Measurements from ENCODE around the gene NELFE. TPM values are rescaled to one million over a fixed set of nuclear protein-coding genes. Genes with fewer than 3 reads are reported as not detected.
A peak's percentile ranks its signal among the peaks of the same experiment; 100 is the strongest.

The NELFE gene
- total RNA-seq, 2 experiments from 2014 or later = 76.1 to 94.8 TPM

DNA sequence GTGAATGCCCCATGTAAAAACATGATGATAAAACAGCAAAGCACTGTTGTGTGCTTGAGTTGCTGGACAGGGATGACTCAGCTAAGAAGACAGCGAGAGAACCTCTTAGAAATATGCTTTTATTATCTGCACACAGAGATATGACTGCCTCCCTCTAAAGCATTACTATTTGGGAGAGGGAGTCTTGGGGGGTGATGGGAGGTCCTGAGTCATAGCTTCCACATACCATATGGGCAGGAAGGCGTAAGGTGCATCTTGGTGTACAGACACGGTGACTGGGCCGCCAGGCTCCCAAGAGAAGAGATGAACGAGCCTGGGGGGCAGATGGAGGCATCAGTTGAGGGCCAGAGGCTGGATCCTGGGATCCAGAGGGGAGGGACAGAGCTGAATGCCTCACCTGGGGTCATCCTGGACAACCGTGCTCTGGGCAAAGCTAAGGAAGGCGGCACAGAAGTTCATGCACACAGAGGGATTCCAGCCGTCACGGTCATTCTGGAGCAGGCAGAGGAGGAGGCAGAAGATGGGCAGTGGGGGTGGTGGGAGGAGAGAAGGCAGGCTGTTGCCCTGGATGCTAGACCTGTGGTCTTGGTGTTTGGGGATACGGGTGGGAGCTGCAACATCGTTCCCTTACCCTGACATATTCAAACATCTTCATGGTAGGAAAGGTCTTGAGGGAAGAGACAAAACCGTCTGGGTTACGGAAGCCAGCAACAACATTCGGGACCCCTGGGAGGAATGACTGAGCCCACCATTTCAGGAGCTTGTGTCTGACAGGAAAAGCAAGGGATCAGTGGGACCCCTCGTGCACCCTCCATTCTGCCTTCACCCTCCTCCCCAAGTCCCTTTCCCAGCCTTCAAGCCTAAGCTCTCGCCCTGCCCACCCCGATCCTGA is 11.2 kb upstream of the NELFE start:
- ChIA-PET POLR2A (interaction anchor here (3.7 kb wide), 1 partner anchor 12 kb away, joined by 26 read pairs; the partner anchor contains the start of genes NELFE and SKIC2), CTCF (ENCODE audit: unreplicated experiment) (no interaction called here)
- Histone ChIP-seq H2AFZ (ENCODE audit: low read length) (no peak overlapping the region), H3K79me2 (ENCODE audit: insufficient read depth, low read depth, low read length) (peaks cover 18% of the 10 kb centered on the region; the same call in 1 of the 2 replicates), H4K20me1 (ENCODE audit: insufficient read depth, low read length) (no peaks in the 10 kb centered on the region), H3K4me2 (ENCODE audit: low read length) (peak overlapping the region; percentile 98), H3K9me3 (ENCODE audit: low read length) (no peaks in the 10 kb centered on the region), H3K4me1 (ENCODE audit: insufficient read depth, low read length, poor library complexity, severe bottlenecking) (peaks cover 25% of the 10 kb centered on the region), H3K27ac (ENCODE audit: low read depth, low read length, poor library complexity, severe bottlenecking) (no peak overlapping the region), H3K9me2 (ENCODE audit: insufficient read depth, low read length) (no peaks in the 10 kb centered on the region), H3K4me3 (ENCODE audit: low read depth, low read length, poor library complexity, severe bottlenecking) (peak overlapping the region; percentile 82), H3K36me3 (ENCODE audit: insufficient read depth, low read length) (peaks cover 55% of the 10 kb centered on the region)
- TF ChIP-seq, protein P1, sequence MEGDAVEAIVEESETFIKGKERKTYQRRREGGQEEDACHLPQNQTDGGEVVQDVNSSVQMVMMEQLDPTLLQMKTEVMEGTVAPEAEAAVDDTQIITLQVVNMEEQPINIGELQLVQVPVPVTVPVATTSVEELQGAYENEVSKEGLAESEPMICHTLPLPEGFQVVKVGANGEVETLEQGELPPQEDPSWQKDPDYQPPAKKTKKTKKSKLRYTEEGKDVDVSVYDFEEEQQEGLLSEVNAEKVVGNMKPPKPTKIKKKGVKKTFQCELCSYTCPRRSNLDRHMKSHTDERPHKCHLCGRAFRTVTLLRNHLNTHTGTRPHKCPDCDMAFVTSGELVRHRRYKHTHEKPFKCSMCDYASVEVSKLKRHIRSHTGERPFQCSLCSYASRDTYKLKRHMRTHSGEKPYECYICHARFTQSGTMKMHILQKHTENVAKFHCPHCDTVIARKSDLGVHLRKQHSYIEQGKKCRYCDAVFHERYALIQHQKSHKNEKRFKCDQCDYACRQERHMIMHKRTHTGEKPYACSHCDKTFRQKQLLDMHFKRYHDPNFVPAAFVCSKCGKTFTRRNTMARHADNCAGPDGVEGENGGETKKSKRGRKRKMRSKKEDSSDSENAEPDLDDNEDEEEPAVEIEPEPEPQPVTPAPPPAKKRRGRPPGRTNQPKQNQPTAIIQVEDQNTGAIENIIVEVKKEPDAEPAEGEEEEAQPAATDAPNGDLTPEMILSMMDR (conservative IDR thresholded peaks at IDR 0.05; ENCODE audit: low read length) = no peak
- no peak for TF ChIP-seq EZH2phosphoT487 (IDR thresholded peaks at IDR 0.05; ENCODE audit: borderline replicate concordance, low read depth, low read length)
- intact Hi-C loops (cut with micrococcal nuclease; ENCODE audit: unreplicated experiment) = no loop called here
- no TSS peak for BruUV-seq (replicated peaks)
- no peak for DNase-seq (ENCODE audit: low spot score)

DNA sequence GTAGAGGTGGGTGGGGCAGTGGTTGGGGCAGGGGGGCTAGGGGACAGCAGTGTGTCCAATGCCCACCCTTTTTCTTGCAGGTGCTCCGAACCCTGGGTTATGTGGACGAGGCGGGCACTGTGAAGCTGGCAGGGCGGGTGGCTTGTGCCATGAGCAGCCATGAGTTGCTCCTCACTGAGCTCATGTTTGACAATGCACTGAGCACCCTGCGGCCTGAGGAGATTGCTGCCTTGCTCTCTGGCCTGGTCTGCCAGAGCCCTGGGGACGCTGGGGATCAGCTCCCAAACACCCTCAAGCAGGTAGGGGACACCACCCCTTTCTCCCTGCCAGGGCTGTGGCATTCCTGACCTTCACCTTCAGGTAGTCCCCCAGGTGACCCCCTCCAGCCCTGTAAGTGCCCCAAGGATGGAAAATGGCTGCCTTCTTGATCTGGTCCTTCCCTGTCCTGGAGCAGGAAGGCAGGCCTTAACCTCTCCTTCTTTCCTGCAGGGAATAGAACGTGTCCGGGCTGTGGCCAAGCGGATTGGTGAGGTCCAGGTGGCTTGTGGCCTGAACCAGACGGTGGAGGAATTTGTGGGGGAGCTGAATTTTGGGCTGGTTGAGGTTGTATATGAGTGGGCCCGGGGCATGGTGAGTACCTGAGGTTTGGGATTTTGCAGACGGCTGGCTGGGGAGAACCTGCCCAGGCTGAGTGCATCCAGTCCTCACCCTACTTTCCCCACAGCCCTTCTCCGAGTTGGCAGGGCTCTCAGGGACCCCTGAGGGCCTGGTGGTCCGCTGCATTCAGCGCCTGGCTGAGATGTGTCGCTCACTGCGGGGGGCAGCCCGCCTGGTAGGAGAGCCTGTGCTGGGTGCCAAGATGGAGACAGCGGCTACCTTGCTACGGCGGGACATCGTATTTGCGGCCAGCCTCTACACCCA is 10.3 kb upstream of the NELFE start:
- H2AFZ ChIP-seq (ENCODE audit: low read length) = no peak overlapping the region
- H3K4me3 ChIP-seq (ENCODE audit: low read depth, low read length, poor library complexity, severe bottlenecking) = no peak overlapping the region
- BruUV-seq (replicated peaks) = no TSS peak
- no peak overlapping the region for H3K27ac ChIP-seq (ENCODE audit: low read depth, low read length, poor library complexity, severe bottlenecking)
- H3K79me2 ChIP-seq (ENCODE audit: insufficient read depth, low read depth, low read length) = peaks cover 18% of the 10 kb centered on the region; the same call in 1 of the 2 replicates
- no peak for DNase-seq (ENCODE audit: low spot score)
- TF ChIP-seq, protein P1 (conservative IDR thresholded peaks at IDR 0.05; ENCODE audit: low read length) = no peak
- no peak for TF ChIP-seq EZH2phosphoT487 (IDR thresholded peaks at IDR 0.05; ENCODE audit: borderline replicate concordance, low read depth, low read length)
- peaks cover 25% of the 10 kb centered on the region for H3K4me1 ChIP-seq (ENCODE audit: insufficient read depth, low read length, poor library complexity, severe bottlenecking)
- ChIA-PET POLR2A (interaction anchor here (3.7 kb wide), 1 partner anchor 11 kb away, joined by 26 read pairs; the partner anchor contains the start of genes NELFE and SKIC2), CTCF (ENCODE audit: unreplicated experiment) (no interaction called here)
- no peak overlapping the region for H3K4me2 ChIP-seq (ENCODE audit: low read length)
- H3K36me3 ChIP-seq (ENCODE audit: insufficient read depth, low read length) = peaks cover 61% of the 10 kb centered on the region
- H3K9me3 ChIP-seq (ENCODE audit: low read length) = no peaks in the 10 kb centered on the region
- H4K20me1 ChIP-seq (ENCODE audit: insufficient read depth, low read length) = no peaks in the 10 kb centered on the region
- intact Hi-C loops (cut with micrococcal nuclease; ENCODE audit: unreplicated experiment) = no loop called here
- H3K9me2 ChIP-seq (ENCODE audit: insufficient read depth, low read length) = no peaks in the 10 kb centered on the region
